ENCODE measurements around the gene CEP97.
"Not testable (repeated sequence)": the region's sequence is repeated elsewhere in the genome, so short reads cannot be mapped to it uniquely, and the experiment has no call there.

The CEP97 gene

GRCh38 chr3:101680466-101680865 is 43.9 kb upstream of the CEP97 start:
- no peak overlapping the region for H3K4me3 ChIP-seq (ENCODE audit: low read depth, low read length)
- no peak for TF ChIP-seq CTCF (IDR thresholded peaks at IDR 0.05; ENCODE audit: control insufficient read depth, extremely low read depth, insufficient read depth)
- no peak for DNase-seq (ENCODE audit: low read depth)

- peak overlapping the region; percentile 100 for H3K4me3 ChIP-seq (ENCODE audit: low read depth, low read length)
- no peak for TF ChIP-seq CTCF (IDR thresholded peaks at IDR 0.05; ENCODE audit: control insufficient read depth, extremely low read depth, insufficient read depth)
- no peak for DNase-seq (ENCODE audit: low read depth)
These were observed 39.4 kb upstream of the CEP97 start for GRCh38 chr3:101685050-101685400.

GRCh38 chr3:101685870-101686307 is 38.5 kb upstream of the CEP97 start:
- DNase-seq (ENCODE audit: low read depth), result no peak
- no peak for TF ChIP-seq CTCF (IDR thresholded peaks at IDR 0.05; ENCODE audit: control insufficient read depth, extremely low read depth, insufficient read depth)
- H3K4me3 ChIP-seq (ENCODE audit: low read depth, low read length), result peak overlapping the region; percentile 100

- peak overlapping the region; percentile 100 for H3K4me3 ChIP-seq (ENCODE audit: low read depth, low read length)
- no peak for TF ChIP-seq CTCF (IDR thresholded peaks at IDR 0.05; ENCODE audit: control insufficient read depth, extremely low read depth, insufficient read depth)
- no peak for DNase-seq (ENCODE audit: low read depth)
These were observed 37.1 kb upstream of the CEP97 start for GRCh38 chr3:101687142-101687931.

GRCh38 chr3:101689286-101689685 is 35.1 kb upstream of the CEP97 start:
- DNase-seq (ENCODE audit: low read depth), result no peak
- no peak overlapping the region for H3K4me3 ChIP-seq (ENCODE audit: low read depth, low read length)
- no peak for TF ChIP-seq CTCF (IDR thresholded peaks at IDR 0.05; ENCODE audit: control insufficient read depth, extremely low read depth, insufficient read depth)

- DNase-seq (ENCODE audit: low read depth), result no peak
- no peak for TF ChIP-seq CTCF (IDR thresholded peaks at IDR 0.05; ENCODE audit: control insufficient read depth, extremely low read depth, insufficient read depth)
- no peak overlapping the region for H3K4me3 ChIP-seq (ENCODE audit: low read depth, low read length)
These were observed 33.4 kb upstream of the CEP97 start for GRCh38 chr3:101690972-101691371.

GRCh38 chr3:101691685-101692671 is 32.4 kb upstream of the CEP97 start:
- DNase-seq (ENCODE audit: low read depth); H3K4me3 ChIP-seq (ENCODE audit: low read depth, low read length): not testable (repeated sequence)
